ENCODE measurements around the gene REPS2. TPM values are rescaled to one million over a fixed set of nuclear protein-coding genes. Genes with fewer than 3 reads are reported as not detected.

REPS2 gene
- total RNA-seq, 1 experiment from 2014 or later: 3.7 TPM

- Histone ChIP-seq H3T11ph (ENCODE audit: low read length) (no peak overlapping the region), H3K4me2 (ENCODE audit: insufficient read depth, insufficient read length, low read length) (no peak overlapping the region), H3K4ac (ENCODE audit: low read depth, low read length) (no peak overlapping the region), H3K23ac (ENCODE audit: insufficient read length, low read depth, low read length) (no peak overlapping the region), H2AK5ac (ENCODE audit: insufficient read length, low read length) (no peak overlapping the region), H2AFZ (ENCODE audit: low read length) (no peak overlapping the region), H2BK12ac (ENCODE audit: insufficient read length, low read depth, low read length) (no peak overlapping the region), H2BK15ac (ENCODE audit: low read depth, low read length) (no peak overlapping the region), H3K4me1 (ENCODE audit: insufficient read depth, low read length) (no peaks in the 10 kb centered on the region), H2BK120ac (ENCODE audit: low read depth, low read length, poor library complexity, severe bottlenecking) (no peak overlapping the region), H3K9me3 (ENCODE audit: control insufficient read depth, low read depth, low read length) (no peaks in the 10 kb centered on the region), H2BK20ac (ENCODE audit: low read depth, low read length, poor library complexity, severe bottlenecking) (no peak overlapping the region), H3K79me1 (ENCODE audit: insufficient read depth, low read depth, low read length, poor library complexity, severe bottlenecking) (no peaks in the 10 kb centered on the region), H3K23me2 (ENCODE audit: insufficient read length, low read depth, low read length, poor library complexity, severe bottlenecking) (no peaks in the 10 kb centered on the region), H3K56ac (ENCODE audit: insufficient read length, low read depth, low read length) (no peak overlapping the region), H4K91ac (ENCODE audit: insufficient read length, low read depth, low read length) (no peak overlapping the region), H4K20me1 (ENCODE audit: control insufficient read depth, insufficient read depth, insufficient read length) (no peaks in the 10 kb centered on the region), H4K8ac (replicated peaks; ENCODE audit: insufficient read length, low read depth, low read length) (no peak overlapping the region), H3K27me3 (ENCODE audit: insufficient read depth, low read length) (no peaks in the 10 kb centered on the region), H3K79me2 (ENCODE audit: insufficient read depth, low read length) (no peaks in the 10 kb centered on the region), H3K18ac (ENCODE audit: insufficient read length, low read depth, low read length) (no peak overlapping the region), H4K5ac (ENCODE audit: insufficient read length, low read depth, low read length) (no peak overlapping the region), H3K27ac (ENCODE audit: insufficient read length, low read depth, low read length) (no peak overlapping the region), H3K14ac (ENCODE audit: insufficient read depth, low read length) (no peak overlapping the region), H2BK5ac (ENCODE audit: insufficient read length, low read length) (no peak overlapping the region), H3K9ac (ENCODE audit: extremely low read depth, insufficient read length, low read length) (no peak overlapping the region)
- TF ChIP-seq CTCF (conservative IDR thresholded peaks at IDR 0.05): no peak
- H3K4me1 Mint-ChIP-seq: peaks cover 0 to 2% of the 10 kb centered on the region in 2 experiments; a peak in 2 of 4 replicates
- no peak overlapping the region for H3K27ac Mint-ChIP-seq
- no peak for DNase-seq
- H3K4me3 Mint-ChIP-seq: no peak overlapping the region
- no peaks in the 10 kb centered on the region; a peak in 1 of 7 replicates for H3K36me3 Mint-ChIP-seq (ENCODE audit: insufficient read depth in 1 of 3, low read depth in 3 of 3)
- no peaks in the 10 kb centered on the region; the same call in 1 of the 2 replicates for H3K27me3 Mint-ChIP-seq (ENCODE audit: low read depth)
- no peaks in the 10 kb centered on the region for H3K9me3 Mint-ChIP-seq
Measured at GRCh38 chrX:17033225-17033624, 86.8 kb downstream of the REPS2 start.
